ENCODE data around the gene CAVIN4.

CAVIN4 gene, protein sequence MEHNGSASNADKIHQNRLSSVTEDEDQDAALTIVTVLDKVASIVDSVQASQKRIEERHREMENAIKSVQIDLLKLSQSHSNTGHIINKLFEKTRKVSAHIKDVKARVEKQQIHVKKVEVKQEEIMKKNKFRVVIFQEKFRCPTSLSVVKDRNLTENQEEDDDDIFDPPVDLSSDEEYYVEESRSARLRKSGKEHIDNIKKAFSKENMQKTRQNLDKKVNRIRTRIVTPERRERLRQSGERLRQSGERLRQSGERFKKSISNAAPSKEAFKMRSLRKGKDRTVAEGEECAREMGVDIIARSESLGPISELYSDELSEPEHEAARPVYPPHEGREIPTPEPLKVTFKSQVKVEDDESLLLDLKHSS

DNA sequence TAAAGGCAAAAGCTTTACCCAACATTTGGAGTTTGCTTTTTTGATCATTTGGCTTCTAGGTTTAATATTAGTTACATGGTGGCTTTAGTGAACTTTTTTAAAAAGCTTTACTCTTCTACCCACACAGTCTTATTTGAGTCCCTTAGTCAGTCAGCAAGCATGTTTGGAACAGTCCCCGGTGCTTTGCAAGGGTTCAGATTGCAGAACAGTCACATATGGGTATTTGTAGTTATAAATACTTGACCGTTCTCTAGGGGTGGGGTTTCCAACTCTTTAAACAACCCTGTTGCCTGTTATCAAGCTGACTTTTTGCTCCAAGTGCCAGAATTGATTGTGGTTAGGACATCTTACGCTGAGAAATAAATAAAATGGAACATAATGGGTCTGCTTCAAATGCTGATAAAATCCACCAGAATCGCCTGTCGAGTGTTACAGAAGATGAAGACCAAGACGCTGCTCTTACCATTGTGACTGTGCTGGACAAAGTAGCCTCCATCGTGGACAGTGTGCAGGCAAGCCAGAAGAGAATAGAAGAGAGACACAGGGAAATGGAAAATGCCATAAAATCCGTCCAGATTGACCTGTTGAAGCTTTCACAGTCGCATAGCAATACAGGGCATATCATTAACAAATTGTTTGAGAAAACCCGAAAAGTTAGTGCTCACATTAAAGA lies at the start of gene CAVIN4:
TSS of gene CAVIN4 (plus strand) at position 304 of the 673 bp plus-strand sequence. CDS start at position 369, 65 bp downstream.
- no peak for DNase-seq (ENCODE audit: low read depth, low spot score)

DNA sequence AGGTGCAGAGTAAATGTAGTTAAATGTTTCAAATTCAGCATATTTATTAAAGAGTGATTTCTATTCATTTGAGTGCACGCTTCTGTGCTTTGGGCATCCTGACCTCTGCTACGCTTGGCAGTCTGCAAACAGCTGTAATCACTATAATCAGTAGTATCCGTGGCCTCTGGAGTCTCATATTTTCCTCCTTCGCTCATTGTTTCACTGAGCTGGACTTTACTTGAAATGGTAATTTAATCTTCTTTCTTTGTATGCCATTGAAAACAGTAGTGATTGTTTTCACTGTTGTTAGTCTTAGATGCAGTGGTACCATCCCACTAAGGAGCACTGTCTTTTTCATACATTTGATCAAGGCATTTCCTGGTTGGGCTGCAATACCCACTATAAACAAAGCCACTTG lies 43.5 kb upstream of the CAVIN4 start:
- DNase-seq (ENCODE audit: low read depth, low spot score): no peak

DNA sequence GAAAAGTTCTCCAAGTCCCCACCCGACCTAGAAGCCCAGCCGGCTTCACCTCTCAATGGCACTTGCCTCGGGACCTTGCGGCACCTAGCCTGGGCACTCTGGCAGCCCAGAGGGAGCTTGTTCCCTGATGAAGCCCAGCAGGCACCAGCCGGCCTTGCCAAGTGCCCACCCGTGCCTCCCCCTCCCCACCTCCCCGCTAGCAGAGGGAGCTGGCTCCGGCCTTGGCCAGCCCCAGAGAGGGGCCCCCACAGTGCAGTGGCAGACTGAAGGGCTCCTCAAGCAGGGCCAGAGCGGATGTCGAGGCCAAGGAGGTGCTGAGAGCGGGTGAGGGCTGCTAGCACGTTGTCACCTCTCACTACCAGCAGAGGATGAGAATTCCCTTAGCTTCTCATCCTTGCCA lies 37.6 kb upstream of the CAVIN4 start:
- no peak for DNase-seq (ENCODE audit: low read depth, low spot score)

DNA sequence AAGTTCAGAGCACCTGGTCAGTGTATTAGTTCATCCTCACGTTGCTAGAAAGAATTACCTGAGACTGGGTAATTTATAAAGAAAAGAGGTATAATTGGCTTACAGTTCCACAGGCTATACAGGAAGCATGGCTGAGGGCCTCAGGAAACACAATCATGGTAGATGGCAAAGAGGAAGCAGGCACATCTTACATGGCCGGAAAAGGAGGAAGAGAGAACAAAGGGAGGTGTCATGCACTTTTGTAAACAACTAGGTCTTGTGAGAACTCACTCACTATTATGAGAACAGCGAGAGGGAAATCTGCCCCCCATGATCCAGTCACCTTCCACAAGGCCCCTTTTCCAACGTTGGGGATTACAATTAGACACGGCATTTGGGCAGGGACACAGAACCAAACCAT lies 28.8 kb upstream of the CAVIN4 start:
- DNase-seq (ENCODE audit: low read depth, low spot score): no peak

DNA sequence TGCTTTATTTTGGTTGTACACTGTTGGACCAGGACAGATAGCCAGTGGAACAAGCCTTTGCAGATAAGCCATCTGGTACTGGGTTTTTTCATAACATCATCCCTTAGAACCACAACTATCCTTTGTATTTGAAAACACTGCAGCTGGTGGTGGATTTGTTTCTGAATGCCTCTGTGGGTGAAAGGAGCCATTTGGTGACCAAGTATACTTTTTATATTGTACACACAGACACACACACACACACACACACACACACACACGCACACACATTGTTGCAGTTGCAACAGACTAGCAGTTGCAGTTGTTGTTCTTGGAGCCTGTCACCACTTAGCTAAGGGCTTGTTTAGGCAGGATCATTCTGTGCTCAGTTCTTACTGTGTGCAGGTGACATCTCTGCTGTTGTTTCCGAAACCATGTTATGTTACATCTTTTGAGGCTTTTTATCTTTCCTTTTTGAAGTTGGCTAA lies 22.9 kb upstream of the CAVIN4 start:
- peak; percentile 49 for DNase-seq (ENCODE audit: low read depth, low spot score)

DNA sequence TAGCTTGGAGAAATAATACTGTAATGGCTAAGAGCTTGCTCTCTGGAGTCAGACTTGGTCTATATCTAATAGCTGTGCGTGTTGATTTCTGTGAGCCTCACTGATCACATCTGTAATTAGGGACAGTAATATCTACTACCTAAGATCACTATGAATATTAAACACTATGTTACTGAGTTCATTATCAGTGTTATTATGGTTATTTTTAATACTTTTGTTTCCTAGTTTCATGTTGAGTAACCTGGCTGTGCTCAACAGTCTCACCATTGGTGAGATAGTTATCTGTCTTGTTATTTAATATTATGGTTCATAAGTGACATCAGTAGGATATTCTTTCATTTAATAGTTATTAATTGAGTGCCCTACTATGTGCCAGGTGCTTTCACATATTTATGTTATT lies 22.4 kb upstream of the CAVIN4 start:
- DNase-seq (ENCODE audit: low read depth, low spot score): no peak

DNA sequence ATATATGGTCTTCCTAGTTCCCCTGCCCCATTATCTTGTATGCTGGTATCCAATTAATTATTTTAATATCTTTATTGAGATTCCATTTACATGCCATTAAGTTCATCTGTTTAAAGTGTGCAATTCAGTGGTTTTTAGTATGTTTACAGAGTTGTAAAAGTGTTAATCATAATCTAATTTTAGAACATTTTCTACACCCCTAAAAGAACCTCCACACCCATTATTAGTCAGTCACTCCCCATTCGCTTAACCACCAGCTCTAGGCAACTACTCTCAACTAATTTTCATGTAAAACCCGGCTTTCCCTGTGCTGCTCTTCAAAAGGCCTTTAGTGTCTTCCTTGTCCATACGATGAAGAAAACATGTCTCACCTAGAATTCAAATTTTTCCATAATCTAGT lies 20.8 kb upstream of the CAVIN4 start:
- DNase-seq (ENCODE audit: low read depth, low spot score): no peak

DNA sequence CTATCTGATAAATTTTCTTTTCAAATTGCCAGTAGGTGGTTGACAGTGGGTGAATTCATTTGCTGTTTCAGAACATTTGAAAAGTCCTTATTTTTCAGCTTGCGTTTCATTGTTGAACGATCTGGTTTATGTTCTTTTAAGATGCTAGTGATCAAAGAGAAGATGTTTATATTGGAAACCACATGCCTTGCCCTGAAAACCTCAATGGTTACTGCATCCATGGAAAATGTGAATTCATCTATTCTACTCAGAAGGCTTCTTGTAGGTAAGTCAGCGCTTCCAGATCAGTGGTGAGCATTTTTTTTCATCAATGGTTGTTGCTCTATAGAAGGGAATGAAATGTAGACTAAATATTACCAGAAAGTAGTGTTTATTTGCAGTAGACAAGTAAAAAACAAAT lies 16.6 kb upstream of the CAVIN4 start:
- DNase-seq (ENCODE audit: low read depth, low spot score): peak; percentile 81

DNA sequence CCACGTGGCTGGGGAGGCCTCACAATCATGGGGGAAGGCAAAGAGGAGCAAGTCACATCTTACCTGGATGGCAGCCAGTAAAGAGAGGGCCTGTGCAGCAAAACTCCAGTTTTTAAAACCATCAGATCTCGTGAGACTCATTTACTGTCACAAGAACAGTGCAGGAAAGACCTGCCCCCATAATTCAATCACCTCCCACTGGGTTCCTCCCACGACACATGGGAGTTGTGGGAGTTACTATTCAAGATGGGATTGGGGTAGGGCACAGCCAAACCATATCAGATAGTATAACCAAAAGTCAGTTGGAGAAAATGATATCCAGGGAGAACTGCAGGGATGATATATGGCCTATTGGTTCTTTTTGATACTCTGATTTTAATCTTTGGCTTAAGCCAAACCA lies 10.0 kb upstream of the CAVIN4 start:
- no peak for DNase-seq (ENCODE audit: low read depth, low spot score)

DNA sequence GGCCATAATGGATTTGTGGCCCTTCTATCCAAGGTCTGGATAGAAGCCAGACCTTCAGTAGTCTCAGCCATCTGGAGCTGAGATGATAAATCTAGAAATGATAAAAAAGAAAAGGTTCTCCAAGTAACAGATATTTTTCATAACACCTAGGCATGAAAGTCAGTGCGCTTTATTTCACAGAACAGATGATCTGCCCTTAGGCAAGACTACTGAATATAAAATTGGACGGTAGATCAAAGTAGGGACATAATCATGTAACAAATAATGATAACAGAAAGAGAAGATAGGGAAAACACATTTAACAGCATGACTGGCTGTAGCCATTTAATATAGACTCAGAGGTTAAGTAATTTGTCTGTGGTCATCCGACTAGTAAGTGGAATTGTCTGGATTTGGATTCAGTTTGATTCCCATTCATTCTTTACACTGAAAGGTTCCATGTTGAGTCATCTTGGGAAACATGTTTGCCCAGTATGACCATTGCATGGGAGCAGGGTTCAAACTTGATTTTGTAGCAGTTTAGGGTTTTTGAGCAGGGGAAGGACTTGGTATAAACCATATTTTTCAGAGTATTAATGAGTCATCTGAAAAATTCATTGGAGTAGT lies 4.1 kb upstream of the CAVIN4 start:
- no peak for DNase-seq (ENCODE audit: low read depth, low spot score)

DNA sequence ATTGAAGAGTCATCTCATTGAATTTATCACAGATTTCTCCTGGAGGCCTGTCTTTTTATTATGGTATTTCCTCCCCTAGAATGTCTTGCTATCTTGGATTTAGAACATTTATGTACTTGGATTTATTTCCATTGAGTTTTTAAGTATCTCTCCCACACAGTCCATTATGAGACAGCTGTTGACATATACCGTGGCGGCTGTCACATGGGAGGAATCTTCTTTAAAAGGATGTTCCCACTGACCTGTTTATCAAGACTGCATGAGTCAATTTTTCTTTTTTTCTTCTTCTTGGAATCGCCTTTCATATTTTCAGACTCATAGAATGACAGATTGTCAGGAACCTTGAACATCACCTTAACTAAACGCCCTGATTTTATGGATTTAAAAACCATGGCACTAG lies 2.9 kb upstream of the CAVIN4 start:
- no peak for DNase-seq (ENCODE audit: low read depth, low spot score)

DNA sequence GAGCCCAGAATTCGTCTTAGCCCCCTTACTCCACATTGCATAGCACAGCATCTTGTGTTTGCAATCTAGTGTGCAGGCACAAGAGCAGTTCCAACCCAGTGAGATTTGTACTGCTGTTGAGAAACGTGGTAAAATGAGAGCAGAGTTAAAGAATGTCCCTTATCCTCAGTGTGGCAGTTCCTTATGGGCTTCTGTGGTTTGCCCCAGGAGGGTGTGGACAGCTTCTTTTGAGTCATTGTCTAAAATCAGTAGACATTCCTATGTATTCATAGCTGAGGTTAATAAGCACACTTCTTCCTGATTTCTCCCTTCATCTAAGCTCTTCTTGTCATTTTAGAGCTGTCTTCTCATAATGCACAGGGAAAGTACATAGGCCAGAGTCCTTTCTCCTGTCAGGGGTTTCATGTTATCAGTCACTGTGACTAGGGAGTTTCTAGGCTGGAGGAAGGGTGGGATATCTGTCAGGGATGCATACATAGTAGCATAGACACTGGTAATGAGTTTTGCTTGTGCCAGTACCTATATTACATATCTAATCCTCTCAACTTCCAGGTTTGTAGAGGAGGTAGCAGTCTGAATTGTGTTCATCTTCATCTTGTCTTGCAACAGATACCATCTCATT lies 2.0 kb upstream of the CAVIN4 start:
- DNase-seq (ENCODE audit: low read depth, low spot score): peak; percentile 59

DNA sequence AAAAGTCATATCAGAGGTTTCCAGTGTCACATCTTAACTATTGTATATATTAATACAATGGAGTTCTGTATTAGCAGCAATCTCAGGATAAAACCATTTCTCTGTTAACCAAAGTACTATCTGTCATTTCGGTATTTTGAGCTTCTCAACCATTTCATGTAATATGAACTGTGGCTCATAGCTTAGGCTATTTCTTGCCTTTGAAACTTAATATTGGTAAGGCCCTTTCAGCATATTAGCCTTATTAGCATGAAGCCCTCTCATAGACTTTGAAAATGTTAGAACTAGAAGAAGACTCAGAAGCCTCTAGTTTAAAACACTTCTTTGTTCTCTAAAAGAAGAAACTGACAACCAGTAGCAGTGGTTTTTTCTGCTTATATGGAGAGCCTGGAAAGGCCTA lies 731 bp downstream of the CAVIN4 start:
- no peak for DNase-seq (ENCODE audit: low read depth, low spot score)

DNA sequence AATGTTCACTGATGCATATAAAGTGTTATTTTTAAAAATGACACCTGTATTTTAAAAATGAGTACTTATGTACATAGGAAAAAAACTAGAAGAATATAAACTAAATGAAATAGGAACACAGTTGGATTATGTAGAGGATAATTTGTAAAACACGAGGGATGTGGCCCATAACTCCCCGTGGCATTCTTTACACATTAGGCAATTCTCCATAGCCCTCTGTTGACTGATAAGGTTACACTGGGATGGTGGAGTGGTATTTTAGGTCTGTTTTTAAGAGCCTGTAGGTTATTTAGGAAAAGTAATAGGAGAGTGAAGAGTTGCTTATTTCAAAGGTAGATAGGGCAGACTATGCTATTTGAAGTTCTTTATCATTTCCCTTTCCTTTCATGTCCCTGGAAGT lies 1.8 kb downstream of the CAVIN4 start:
- DNase-seq (ENCODE audit: low read depth, low spot score): peak; percentile 55

DNA sequence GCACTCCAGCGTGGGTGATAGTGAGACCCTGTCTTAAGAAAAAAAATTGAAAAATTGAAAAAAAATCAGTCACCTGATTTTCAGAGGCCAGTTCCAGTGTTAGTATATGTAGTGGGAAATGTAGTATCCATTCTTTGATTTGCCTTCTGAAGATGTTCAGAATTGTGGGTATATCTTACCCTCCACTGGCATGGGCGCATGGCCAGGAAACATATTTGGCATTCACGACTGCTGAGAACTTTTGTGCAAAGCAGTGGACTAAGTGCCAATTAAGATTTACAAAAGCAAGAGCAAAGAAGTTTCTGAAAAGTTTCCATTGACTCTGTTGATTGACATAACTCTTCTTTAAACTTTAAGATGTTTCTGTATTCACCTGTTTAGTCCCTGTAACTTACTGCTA lies 2.4 kb downstream of the CAVIN4 start:
- peak; percentile 46 for DNase-seq (ENCODE audit: low read depth, low spot score)

DNA sequence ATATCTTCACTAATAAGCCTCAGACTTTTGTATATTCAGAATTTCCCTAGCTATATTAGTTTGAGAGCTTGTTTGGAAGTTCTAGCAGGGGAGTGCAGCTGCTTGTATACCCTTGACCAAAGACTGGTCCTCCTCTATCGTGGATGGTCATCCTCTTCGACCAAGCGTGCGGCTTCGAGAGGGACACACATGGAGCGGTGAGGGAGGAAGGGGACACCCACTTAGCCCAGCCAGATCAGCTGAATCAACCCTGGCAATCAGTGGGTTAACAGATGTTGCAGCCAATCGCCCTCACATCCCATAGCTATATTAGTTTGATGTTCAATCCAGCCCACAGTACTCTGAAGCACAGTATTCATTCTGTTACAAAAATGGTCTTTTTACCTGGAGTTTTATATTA lies 3.2 kb downstream of the CAVIN4 start:
- DNase-seq (ENCODE audit: low read depth, low spot score): no peak

DNA sequence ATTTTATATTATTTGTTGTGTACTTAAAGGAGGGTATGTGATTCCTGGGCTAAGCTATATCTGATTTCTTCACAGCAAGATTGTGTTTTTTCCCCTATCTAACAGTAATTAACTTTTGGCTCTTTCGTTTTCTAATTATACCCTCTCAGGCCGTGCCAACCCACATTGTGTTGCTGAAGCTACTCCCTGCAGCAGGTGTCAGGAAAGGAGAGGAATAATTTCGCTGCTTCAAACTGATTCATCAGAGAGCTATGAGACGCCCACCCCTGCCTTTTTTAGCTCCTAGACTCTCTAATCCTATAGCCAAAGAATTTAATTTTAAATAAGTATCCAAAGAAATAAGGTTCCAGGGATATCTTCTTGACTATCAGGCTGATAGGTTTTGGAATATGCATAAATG lies 3.8 kb downstream of the CAVIN4 start:
- no peak for DNase-seq (ENCODE audit: low read depth, low spot score)

DNA sequence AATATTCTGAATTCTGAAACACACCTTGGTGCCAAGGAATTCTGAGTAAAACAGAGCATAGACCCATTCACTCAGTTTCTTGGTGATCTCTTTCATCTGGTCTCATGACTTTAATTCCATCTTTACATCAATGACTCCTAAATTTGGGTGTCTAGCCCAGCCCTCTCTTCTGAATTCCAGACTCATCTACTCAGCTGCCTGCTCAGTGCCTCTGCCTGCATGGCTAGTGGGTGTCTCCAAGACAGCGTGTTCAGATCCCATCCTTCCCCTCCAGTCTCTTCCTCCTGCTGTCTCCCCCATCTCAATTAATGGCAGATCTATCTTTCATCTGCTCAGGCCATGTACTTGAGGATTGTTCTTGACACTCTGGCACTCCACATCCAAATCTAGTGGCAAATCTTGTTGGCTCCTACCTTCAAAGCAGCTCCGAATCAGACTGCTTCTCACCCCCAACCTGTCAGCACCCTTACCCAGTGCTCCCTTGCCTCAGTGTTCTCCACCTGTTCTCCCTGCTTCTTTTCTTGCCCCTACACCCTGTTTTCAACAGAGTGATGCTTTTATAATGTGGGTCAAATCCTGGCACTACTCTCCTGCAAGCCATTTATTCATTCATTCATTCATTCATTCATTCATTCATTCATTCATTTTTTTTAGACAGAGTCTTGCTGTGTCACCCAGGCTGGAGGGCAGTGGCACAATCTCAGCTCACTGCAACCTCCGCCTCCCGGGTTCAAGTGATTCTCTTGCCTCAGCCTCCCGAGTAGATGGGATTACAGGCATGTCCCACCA lies 5.3 kb downstream of the CAVIN4 start:
- no peak for DNase-seq (ENCODE audit: low read depth, low spot score)

DNA sequence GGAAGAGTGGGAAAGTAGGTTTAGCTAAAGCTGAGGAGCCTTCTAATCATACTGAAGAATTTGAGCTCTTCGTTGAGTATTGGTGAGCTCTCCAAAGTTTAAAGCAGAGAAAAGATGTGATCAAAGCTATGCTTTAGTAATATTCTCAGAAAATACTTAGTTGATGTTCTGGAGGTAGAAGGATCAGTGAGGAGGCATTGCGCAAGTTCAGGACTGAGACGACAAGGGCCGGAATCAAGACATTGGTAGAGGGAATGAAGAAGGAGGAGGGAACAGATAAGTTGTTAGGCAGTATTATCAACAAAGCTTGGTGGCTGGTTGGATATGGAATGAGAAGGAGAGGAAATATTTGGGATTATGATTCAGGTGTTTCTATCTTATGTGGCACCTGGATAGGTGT lies 7.1 kb downstream of the CAVIN4 start:
- no peak for DNase-seq (ENCODE audit: low read depth, low spot score)

DNA sequence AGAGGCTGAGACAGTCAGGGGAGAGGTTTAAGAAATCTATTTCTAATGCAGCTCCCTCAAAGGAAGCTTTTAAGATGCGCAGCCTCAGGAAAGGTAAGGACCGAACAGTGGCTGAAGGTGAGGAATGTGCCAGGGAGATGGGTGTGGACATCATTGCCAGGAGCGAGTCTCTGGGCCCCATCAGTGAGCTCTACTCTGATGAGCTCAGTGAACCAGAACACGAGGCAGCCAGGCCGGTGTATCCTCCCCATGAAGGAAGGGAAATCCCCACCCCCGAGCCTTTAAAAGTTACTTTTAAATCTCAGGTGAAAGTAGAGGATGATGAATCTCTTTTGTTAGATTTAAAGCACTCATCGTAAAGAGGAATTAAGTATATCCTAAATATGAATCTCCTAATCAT lies 8.2 kb downstream of the CAVIN4 start:
- no peak for DNase-seq (ENCODE audit: low read depth, low spot score)

DNA sequence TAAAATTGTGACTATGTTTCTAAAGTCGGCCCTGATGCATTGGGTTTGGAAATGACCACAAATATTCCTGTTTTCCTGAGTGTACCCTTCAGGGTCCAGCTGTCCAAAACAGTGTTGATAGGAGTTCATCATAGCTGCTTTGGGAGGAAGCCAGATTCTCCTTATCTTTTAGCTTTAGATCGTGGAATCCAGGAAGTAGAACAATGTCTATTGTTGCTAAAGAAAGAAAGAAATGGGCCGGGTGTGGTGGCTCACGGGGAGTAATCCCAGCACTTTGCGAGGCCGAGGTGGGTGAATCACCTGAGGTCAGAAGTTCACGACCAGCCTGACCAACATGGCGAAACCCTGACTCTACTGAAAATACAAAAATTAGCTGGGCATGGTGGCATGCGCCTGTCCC lies 9.5 kb downstream of the CAVIN4 start:
- DNase-seq (ENCODE audit: low read depth, low spot score): peak; percentile 36

DNA sequence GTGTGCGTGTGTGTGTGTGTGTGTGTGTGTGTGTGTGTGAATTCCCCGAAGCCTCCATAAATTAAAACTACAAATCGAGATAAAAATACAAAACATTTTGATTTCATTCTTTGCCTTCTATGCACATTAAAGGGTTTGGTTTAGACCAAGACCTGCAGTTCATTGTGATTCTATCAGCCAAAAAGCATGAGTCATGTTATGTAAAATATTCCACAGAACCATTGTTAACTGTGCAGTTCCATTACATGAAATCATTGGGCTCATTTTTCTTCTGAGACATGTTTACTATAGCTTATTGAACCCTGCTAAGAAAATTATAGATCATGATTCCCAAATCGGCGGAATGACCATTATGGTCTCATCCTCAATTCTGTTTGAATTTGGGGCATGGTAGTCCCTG lies 11.7 kb downstream of the CAVIN4 start:
- DNase-seq (ENCODE audit: low read depth, low spot score): peak; percentile 67

Data from astrocyte of the hippocampus (primary cell).